PC-9 (cell line): ENCODE data around the gene PANX1. TPM values are rescaled to one million over a fixed set of nuclear protein-coding genes. Genes with fewer than 3 reads are reported as not detected.

Experiments used
- BruUV-seq: library from RNA; stranded (reverse); fragments of 400-500 nt; replicated peaks from 2 replicates; lab custom pipeline; 2021; lab: Mats Ljungman, UMichigan
- CTCF ChIA-PET: fragments of 300-600 bp; sonication (Branson Sonifier 250); formaldehyde crosslinking; loops from one replicate; lab custom pipeline; 2022; ENCODE audit warnings: antibody characterized with exemption; lab: Charles Lee
- POLR2A ChIA-PET: fragments of 300-600 bp; sonication (Branson Sonifier 250); formaldehyde crosslinking; loops from one replicate; lab custom pipeline; 2022; ENCODE audit warnings: antibody characterized with exemption; ENCODE audit not compliant: unreplicated experiment; lab: Charles Lee
- DNase-seq, 2 experiments: peaks; one replicate each; pipeline versions ENCODE4 v3.0.0 to v3.0.0-alpha.2; 2015 to 2022; ENCODE audit warnings: mixed read lengths in 1 of 2
- H2AFZ ChIP-seq: fragments of 200-600 bp; sonication (generic); 2 replicates; pipeline ENCODE4 v1.8.1; 2017; ENCODE audit warnings: antibody characterized with exemption
- H3F3A ChIP-seq: fragments of 200-600 bp; sonication (generic); 2 replicates; pipeline ENCODE4 v1.8.1; 2017; ENCODE audit warnings: antibody characterized with exemption, mild to moderate bottlenecking, low read depth; ENCODE audit not compliant: insufficient read depth
- H3K27ac ChIP-seq: fragments of 200-600 bp; sonication (generic); 2 replicates; pipeline ENCODE4 v1.6.1; 2016; ENCODE audit warnings: mixed run types
- H3K27me3 ChIP-seq: fragments of 200-600 bp; sonication (generic); 2 replicates; pipeline ENCODE4 v1.6.1; 2016; ENCODE audit warnings: low read depth, mixed run types; ENCODE audit not compliant: insufficient read depth
- H3K36me3 ChIP-seq: fragments of 200-600 bp; sonication (generic); 2 replicates; pipeline ENCODE4 v1.6.1; 2016; ENCODE audit warnings: low read depth, mixed run types
- H3K4me1 ChIP-seq: fragments of 200-600 bp; sonication (generic); replicated peaks from 2 replicates; pipeline ENCODE4 v1.6.1; 2016; ENCODE audit warnings: mixed run types; ENCODE audit not compliant: insufficient read depth
- H3K4me2 ChIP-seq: fragments of 200-600 bp; sonication (generic); 2 replicates; pipeline ENCODE4 v1.6.1; 2017; ENCODE audit warnings: mixed run types
- H3K4me3 ChIP-seq: fragments of 200-600 bp; sonication (generic); 2 replicates; pipeline ENCODE4 v1.6.1; 2016; ENCODE audit warnings: mixed run types
- H3K79me2 ChIP-seq: fragments of 200-600 bp; sonication (generic); 2 replicates; pipeline ENCODE4 v1.6.1; 2017; ENCODE audit warnings: low read depth, mixed run types
- H3K9me2 ChIP-seq: fragments of 200-600 bp; sonication (generic); 2 replicates; pipeline ENCODE4 v1.8.1; 2017; ENCODE audit warnings: mild to moderate bottlenecking; ENCODE audit not compliant: insufficient read depth
- H3K9me3 ChIP-seq: fragments of 200-600 bp; sonication (generic); 2 replicates; pipeline ENCODE4 v1.8.1; 2016; ENCODE audit warnings: low read depth; ENCODE audit not compliant: insufficient read depth
- H4K20me1 ChIP-seq: fragments of 200-600 bp; sonication (generic); 2 replicates; pipeline ENCODE4 v1.8.1; 2017; ENCODE audit not compliant: insufficient read depth
- EZH2 ChIP-seq: fragments of 200-600 bp; sonication (generic); IDR thresholded peaks from 2 replicates; pipeline ENCODE4 v1.8.0; 2017; ENCODE audit warnings: antibody characterized with exemption, low read depth
- intact Hi-C: fragments of 100-400 bp; cut with micrococcal nuclease; formaldehyde crosslinking; loops from one replicate; pipeline ENCODE4 v1.10.0; 2022; ENCODE audit not compliant: unreplicated experiment
- total RNA-seq: library from RNA; stranded (reverse); gene quantifications from 2 replicates; pipeline ENCODE4 v1.2.3, GENCODE V29; 2021
- TF ChIP-seq, protein P1 (sequence below): fragments of 200-600 bp; sonication (generic); conservative IDR thresholded peaks from 2 replicates; pipeline ENCODE4 v1.6.1; 2017; ENCODE audit warnings: mixed run types, antibody characterized with exemption, mild to moderate bottlenecking, moderate library complexity

PANX1 gene
- total RNA-seq, 1 experiment from 2014 or later: 12.6 TPM

DNA sequence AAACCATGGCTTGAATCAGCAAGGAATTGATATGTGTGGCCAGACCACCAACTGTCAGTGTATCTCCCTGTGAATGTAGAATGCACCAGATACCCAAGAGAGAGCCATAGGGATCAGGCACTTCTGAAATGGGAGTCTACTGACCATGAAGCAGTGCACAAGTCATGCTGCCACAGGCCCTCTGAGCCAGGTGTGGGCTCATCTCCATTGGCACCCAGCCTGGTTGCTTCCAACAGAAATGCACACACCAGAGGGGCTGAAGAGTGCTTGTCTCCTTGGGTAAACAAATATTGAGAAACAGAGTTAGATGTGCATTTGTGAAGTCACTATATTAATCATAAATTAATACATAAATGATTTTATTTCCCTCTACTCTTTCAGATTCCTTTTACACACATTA lies 28.4 kb upstream of the PANX1 start:
- Histone ChIP-seq H3K79me2 (no peaks in the 10 kb centered on the region), H3K4me3 (no peak overlapping the region), H3K27ac (no peak overlapping the region), H3F3A (no peaks in the 10 kb centered on the region), H3K4me1 (no peaks in the 10 kb centered on the region), H2AFZ (no peak overlapping the region), H3K9me3 (peaks cover 11% of the 10 kb centered on the region), H3K36me3 (no peaks in the 10 kb centered on the region), H3K27me3 (no peaks in the 10 kb centered on the region), H3K4me2 (no peak overlapping the region), H3K9me2 (0 out of 2 replicates have a peak, but pooled peaks cover 4% of the 10 kb centered on the region), H4K20me1 (no peaks in the 10 kb centered on the region)
- ChIA-PET CTCF (no interaction called here), POLR2A (no interaction called here)
- no TSS peak for BruUV-seq
- no peak for DNase-seq
- intact Hi-C loops: no loop called here
- no peak for TF ChIP-seq EZH2
- TF ChIP-seq, protein P1, sequence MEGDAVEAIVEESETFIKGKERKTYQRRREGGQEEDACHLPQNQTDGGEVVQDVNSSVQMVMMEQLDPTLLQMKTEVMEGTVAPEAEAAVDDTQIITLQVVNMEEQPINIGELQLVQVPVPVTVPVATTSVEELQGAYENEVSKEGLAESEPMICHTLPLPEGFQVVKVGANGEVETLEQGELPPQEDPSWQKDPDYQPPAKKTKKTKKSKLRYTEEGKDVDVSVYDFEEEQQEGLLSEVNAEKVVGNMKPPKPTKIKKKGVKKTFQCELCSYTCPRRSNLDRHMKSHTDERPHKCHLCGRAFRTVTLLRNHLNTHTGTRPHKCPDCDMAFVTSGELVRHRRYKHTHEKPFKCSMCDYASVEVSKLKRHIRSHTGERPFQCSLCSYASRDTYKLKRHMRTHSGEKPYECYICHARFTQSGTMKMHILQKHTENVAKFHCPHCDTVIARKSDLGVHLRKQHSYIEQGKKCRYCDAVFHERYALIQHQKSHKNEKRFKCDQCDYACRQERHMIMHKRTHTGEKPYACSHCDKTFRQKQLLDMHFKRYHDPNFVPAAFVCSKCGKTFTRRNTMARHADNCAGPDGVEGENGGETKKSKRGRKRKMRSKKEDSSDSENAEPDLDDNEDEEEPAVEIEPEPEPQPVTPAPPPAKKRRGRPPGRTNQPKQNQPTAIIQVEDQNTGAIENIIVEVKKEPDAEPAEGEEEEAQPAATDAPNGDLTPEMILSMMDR: no peak

DNA sequence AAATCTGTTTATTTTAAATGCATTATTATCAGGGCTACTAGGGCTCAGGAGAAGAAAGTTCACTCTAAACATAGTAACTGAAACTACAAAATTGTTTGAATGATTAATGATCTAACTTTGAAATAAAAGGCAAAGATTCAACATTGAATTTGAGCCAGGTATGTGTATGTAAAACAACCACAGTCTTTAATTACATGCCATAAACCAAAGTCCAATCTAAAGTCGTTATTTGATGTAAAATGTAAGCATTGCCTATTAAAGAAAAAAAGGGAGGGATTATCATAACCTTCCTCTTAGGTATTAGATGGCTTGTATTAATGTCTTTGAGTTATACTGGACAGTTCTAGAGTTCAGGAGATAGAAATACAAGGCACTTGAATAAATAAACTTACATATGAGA lies 25.2 kb upstream of the PANX1 start:
- CTCF ChIA-PET: no interaction called here

DNA sequence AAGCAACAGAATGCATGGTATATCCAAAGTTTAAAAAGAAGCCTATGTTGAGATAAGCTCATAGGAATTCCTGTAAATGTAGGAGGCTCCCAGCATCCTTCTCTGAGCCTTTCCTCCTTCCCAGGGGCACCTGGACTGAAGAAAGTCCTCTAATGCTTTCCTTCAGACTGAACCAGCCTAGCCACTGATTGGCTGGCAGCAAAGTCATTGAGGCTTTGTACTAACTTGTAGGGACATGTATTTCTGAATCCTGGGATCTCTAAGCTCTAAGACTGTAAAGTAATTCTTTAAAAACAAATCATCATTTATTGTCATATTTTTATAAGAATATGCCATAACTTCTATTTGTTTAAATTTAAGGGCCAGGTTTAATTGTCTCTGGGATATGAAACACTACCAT lies 23.9 kb upstream of the PANX1 start:
- no peaks in the 10 kb centered on the region for H3F3A ChIP-seq
- no peak overlapping the region for H2AFZ ChIP-seq
- DNase-seq: no peak
- H3K9me2 ChIP-seq: 0 out of 2 replicates have a peak, but pooled peaks cover 4% of the 10 kb centered on the region
- H3K27ac ChIP-seq: no peak overlapping the region
- no peak overlapping the region for H3K4me3 ChIP-seq
- H4K20me1 ChIP-seq: no peaks in the 10 kb centered on the region
- H3K27me3 ChIP-seq: no peaks in the 10 kb centered on the region
- no peaks in the 10 kb centered on the region for H3K36me3 ChIP-seq
- ChIA-PET CTCF (no interaction called here), POLR2A (no interaction called here)
- H3K4me1 ChIP-seq: no peaks in the 10 kb centered on the region
- H3K4me2 ChIP-seq: no peak overlapping the region
- no peaks in the 10 kb centered on the region for H3K79me2 ChIP-seq
- intact Hi-C loops: no loop called here
- H3K9me3 ChIP-seq: 0 out of 2 replicates have a peak, but pooled peaks cover 3% of the 10 kb centered on the region
- TF ChIP-seq, protein P1: no peak
- TF ChIP-seq EZH2: no peak
- no TSS peak for BruUV-seq

More for the DNA sequence above, 25.2 kb upstream of the PANX1 start:
- DNase-seq: no peak
- H3K79me2 ChIP-seq: no peaks in the 10 kb centered on the region
- no peaks in the 10 kb centered on the region for H3K27me3 ChIP-seq
- no peak overlapping the region for H2AFZ ChIP-seq
- no peak overlapping the region for H3K4me2 ChIP-seq
- no peaks in the 10 kb centered on the region for H3F3A ChIP-seq
- no peak overlapping the region for H3K27ac ChIP-seq
- no TSS peak for BruUV-seq
- no peaks in the 10 kb centered on the region for H3K4me1 ChIP-seq
- H3K4me3 ChIP-seq: no peak overlapping the region
- intact Hi-C loops: no loop called here
- POLR2A ChIA-PET: no interaction called here
- H3K36me3 ChIP-seq: no peaks in the 10 kb centered on the region
- no peaks in the 10 kb centered on the region for H4K20me1 ChIP-seq
- H3K9me2 ChIP-seq: 0 out of 2 replicates have a peak, but pooled peaks cover 4% of the 10 kb centered on the region
- peaks cover 3% of the 10 kb centered on the region; the same call in 1 of the 2 replicates for H3K9me3 ChIP-seq
- TF ChIP-seq, protein P1: no peak
- TF ChIP-seq EZH2: no peak
